ENCODE measurements around the gene TXNRD1.
"Not testable (repeated sequence)": the region's sequence is repeated elsewhere in the genome, so short reads cannot be mapped to it uniquely, and the experiment has no call there.

TXNRD1 gene

GRCh38 chr12:104304261-104305009 lies 88.9 kb downstream of the TXNRD1 start:
- DNase-seq (ENCODE audit: low read depth) = no peak

GRCh38 chr12:104305349-104305748 lies 89.8 kb downstream of the TXNRD1 start:
- no peak for DNase-seq (ENCODE audit: low read depth)

- no peak for DNase-seq (ENCODE audit: low read depth)
Observed at GRCh38 chr12:104306376-104306775, 90.8 kb downstream of the TXNRD1 start.

GRCh38 chr12:104306943-104307654 lies 91.5 kb downstream of the TXNRD1 start:
- DNase-seq (ENCODE audit: low read depth) = no peak

DNA sequence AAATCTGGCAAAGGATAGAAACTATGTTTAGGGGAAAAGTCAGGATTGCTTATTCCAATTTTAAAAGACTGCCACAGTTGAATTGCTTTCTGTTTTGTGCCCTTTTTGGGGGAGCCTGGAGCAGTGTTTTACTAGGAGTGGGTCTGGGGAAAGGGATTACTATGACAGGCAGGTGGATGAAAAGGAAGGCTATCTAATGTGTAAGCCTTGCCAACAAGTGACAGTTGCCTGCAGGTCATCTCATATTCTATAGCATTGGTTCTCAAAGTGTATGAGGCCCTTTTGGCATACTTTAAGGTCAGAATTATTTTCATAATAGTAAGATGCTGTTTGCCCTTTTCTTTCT lies 92.0 kb downstream of the TXNRD1 start:
- DNase-seq (ENCODE audit: low read depth) = no peak

GRCh38 chr12:104309446-104309993 lies 93.9 kb downstream of the TXNRD1 start:
- DNase-seq (ENCODE audit: low read depth) = no peak

DNA sequence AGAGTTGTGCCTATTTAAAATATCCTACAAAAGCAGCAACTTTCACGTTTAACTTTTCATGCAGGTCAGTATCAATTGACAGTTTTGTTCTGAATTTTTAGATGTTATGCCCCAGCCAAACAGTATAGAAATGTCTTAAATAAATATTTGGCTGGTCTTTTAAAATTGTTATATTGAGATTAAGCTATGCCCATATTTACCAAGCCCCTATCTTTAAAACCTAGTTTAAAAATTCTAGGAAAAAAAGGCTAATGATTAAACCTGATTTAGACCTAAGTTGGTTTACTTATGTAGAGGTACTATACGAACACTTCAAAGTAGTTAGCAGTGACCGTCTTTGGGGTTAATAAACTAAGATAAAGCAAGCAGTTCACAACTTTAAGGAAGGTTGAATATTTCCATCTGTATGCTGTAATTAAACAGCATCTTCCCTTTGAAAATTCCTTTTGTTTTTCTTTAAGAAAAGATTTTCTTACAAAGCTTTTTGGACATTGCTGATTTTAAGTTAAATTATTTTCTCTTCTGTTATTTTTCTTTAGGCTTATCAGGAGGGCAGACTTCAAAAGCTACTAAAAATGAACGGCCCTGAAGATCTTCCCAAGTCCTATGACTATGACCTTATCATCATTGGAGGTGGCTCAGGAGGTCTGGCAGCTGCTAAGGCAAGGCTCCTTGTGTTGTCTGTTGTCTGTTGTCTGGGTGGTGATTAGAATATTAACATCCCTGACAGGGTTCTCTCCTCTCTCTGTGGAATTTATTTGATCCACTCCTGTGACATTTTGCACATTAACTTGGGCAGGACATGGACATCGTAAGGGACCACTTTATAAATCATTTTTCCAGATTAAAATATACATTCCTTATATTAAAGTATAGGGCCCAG lies 95.4 kb downstream of the TXNRD1 start:
- DNase-seq (ENCODE audit: low read depth) = no peak

DNA sequence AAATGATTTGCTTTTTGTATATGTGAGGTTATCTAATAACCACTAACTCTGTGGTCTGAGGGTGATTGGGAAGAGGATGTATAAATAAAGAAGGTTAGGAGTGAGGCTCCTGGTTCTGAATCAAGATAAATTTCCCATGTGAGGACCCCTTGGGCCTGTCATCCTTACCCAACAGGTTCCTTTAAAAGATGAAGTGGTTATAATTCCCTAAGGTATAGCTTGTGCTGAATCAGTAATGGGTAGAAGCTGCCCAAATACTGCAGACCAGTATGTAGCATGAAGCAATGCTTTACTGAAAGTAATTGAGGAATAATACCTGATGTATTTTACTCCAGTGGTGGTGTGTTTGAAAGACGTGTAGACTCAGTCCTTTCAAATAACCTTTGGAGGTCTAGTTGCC lies 96.6 kb downstream of the TXNRD1 start:
- DNase-seq (ENCODE audit: low read depth) = no peak

DNA sequence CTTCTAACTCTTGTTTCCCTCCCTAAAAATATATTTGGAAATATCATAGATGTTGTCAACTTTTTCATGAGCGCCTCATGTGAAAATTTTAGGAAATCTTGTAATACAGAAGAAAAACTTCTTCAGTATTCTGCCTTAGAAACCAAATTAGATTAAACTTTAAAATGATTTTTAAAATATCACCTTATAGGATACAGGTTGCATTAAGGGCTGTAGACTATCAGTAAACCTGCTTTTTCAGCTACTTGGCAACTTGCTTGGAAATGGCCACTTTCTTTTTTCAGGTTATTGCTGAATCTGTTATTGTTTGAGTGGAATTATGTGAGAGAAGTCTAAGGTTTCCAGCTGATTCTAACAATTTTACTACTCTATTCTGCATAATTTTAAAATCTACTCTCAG lies 97.1 kb downstream of the TXNRD1 start:
- no peak for DNase-seq (ENCODE audit: low read depth)

DNA sequence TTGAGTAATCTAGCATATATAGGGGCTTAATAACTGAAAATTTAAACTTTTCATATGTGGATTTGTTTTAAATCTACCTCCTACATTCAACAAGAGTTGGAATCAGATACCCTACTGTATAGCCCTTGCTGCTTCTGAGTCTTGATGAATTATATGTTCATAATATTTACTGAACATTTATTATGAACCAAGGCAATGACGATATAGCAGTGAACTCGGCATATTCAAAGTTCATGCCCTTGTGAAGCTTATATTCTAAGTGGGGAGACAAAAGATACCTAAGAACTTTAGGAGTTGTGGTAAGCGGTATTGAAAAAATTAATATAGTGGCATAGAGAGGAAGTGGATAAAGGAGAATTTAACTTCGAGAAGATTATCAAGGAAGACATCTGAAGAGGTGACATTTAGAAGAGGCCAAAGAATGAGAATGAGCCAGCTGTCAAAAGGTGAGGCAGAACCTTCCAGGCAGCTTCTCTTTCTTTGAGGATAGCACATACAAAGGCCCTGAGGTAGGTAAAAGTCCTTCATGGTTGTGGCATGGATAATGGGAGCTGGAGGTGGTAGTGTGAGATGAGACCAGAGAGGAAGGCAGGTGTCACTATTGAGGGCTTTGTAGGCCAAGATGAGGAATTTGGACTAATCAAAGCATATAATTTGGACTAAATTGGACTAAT lies 98.1 kb downstream of the TXNRD1 start:
- DNase-seq (ENCODE audit: low read depth) = no peak

- no peak for DNase-seq (ENCODE audit: low read depth)
Observed at GRCh38 chr12:104314242-104314614, 98.6 kb downstream of the TXNRD1 start.

- no peak for DNase-seq (ENCODE audit: low read depth)
Observed at GRCh38 chr12:104315326-104316224, 100.0 kb downstream of the TXNRD1 start.

DNA sequence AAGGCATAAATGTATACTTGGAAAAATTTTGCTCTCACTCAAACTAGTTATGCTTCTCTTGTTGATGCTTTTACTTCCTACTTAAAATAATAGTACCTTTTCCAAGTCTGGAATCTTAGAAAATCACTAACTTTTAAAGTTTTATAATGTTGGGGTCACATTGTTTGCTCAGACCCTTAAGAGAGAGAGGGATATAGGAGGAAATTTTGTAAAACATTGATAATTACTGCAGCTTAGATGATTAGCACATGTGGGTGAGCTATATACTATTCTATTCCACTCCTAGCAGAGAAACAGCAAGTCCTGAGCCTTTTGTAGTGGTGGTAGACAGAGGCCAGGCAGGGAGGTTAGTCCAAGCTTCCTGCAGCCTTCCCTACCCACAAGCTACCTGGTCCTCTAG lies 101.4 kb downstream of the TXNRD1 start:
- DNase-seq (ENCODE audit: low read depth) = no peak

GRCh38 chr12:104317538-104318210 lies 102.1 kb downstream of the TXNRD1 start:
- DNase-seq (ENCODE audit: low read depth) = no peak

DNA sequence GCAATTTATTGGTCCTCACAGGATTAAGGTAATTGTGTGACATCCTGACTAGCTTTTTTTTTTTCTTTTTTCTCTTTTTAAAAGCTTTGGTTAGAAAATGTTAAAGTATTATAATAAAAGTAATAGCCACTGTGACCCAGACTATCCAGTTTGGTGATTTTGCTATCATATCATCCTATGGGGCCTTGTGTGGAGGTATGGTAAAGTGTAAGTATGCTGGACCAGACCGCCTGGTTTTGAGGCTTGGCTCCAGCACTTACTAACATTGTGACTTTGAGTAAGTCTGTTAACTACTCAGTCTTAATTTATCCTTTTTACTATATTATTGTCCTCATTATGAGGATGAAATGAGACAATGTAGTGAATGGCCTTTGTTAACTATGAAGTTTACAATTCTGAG lies 103.4 kb downstream of the TXNRD1 start:
- no peak for DNase-seq (ENCODE audit: low read depth)

DNA sequence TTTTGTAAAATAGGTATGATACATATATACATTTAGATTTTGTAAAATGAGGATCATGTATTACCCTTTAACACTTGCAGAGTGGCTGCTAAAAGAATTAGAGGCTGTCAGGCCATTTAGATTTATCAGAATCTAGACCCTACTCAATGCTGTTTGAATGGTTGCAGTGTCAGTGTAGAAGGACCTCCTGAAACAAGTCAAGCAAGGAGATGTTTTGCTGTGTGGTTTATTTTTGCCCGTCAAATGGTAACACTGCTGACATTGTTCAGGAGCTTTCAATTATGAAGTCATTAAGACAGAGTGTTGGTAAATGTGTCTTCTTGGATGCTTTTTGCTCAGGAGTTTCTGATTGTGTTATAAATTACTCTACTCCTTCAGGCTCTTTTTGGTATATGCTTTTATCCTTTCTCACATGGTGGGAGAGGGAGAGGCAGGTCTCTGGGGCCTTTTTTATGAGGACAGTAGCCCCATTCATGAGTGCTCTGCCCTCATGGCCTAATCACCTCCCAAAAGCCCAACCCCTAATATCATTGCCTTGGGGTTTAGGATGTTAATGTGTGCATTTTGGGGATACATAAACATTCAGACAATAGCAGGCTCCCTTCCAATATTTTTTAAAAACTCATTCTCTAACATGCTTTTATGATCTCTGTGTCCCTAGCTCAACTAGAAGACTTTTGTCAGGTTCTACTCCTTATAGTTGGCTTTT lies 104.5 kb downstream of the TXNRD1 start:
- no peak for DNase-seq (ENCODE audit: low read depth)

GRCh38 chr12:104320627-104321024 lies 105.0 kb downstream of the TXNRD1 start:
- no peak for DNase-seq (ENCODE audit: low read depth)

- DNase-seq (ENCODE audit: low read depth) = no peak
Observed at GRCh38 chr12:104321949-104322348, 106.4 kb downstream of the TXNRD1 start.

DNA sequence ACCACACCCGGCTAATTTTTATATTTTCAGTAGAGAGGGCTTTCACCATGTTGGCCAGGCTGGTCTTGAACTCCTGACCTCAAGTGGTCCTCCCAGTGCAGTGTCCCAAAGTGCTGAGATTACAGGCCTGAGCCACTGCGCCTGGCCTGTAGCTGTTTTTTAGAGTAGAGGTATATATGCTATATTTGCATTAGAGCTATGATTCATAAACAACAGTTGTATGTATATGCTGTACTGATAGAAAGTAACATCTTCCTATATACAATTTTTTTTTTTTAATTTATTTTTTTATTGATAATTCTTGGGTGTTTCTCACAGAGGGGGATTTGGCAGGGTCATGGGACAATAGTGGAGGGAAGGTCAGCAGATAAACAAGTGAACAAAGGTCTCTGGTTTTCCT lies 107.0 kb downstream of the TXNRD1 start:
- not testable (repeated sequence) for DNase-seq (ENCODE audit: low read depth)

DNA sequence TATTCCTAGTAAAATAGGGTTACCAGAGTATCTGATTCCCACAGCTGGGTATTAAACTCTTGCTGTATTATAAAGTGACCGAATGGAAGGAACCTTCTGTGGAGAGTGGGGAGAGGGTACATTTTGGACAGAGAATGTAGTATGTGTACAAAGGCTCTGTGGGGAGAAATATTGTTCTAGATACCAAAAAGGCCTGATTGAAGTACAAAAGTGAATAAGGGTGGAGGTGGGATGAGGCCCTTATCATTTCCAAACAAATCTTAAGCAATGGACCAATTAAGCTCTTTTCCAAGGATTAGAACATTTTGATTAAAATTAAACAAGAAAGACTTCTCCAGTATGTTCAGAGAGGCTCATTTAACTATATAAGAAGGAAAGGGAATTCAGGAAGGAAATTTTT lies 108.3 kb downstream of the TXNRD1 start:
- no peak for DNase-seq (ENCODE audit: low read depth)

Data from T-helper 22 cell (primary cell).